GM21360 (cell line): ENCODE measurements around the gene ATP8B1.
"Not testable (repeated sequence)": the region's sequence is repeated elsewhere in the genome, so short reads cannot be mapped to it uniquely, and the experiment has no call there.

Source experiments
- ATAC-seq: cut with Tn5 transposase; IDR thresholded peaks from one replicate; pipeline ENCODE4 v1.9.1; 2021; ENCODE audit warnings: mild to moderate bottlenecking, moderate library complexity; ENCODE audit not compliant: unreplicated experiment

The ATP8B1 gene

DNA sequence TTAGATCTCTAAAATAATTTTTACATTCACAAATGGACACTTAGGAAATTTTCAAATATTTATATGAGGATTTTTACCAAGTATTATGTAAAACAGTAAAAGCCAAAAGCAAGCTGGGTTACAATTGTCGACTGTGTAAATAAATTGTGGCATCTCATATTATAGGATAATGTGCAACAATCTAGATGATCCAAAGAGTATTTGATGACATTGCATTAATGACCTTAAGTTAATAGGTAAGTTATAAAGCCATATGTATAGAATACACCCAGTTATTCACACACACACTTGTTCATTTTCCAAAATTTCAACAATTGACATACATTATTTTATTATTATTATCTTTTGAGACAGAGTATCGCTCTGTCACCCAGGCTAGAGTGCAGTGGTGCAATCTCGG, 69.3 kb downstream of the ATP8B1 start:
- no peak for ATAC-seq

DNA sequence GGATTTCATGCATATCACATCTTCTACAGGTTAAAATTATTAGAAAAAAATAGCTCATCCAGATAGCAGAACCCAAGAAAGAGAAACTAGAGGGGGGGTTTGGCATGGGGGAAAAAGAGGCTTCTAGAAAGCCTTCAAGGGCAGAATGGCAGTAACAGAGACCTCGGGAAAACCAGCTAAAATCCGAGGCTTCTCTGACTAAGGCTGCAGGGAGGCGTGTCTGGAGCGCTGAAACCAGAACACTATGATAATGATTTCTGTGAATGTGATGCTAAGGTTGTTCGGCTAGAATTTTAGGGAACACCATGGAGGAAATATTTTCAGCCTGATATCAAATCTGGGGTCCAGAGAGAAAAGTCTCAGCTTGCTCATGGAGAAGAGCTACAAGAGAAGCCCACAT, 73.0 kb downstream of the ATP8B1 start:
- no peak for ATAC-seq

DNA sequence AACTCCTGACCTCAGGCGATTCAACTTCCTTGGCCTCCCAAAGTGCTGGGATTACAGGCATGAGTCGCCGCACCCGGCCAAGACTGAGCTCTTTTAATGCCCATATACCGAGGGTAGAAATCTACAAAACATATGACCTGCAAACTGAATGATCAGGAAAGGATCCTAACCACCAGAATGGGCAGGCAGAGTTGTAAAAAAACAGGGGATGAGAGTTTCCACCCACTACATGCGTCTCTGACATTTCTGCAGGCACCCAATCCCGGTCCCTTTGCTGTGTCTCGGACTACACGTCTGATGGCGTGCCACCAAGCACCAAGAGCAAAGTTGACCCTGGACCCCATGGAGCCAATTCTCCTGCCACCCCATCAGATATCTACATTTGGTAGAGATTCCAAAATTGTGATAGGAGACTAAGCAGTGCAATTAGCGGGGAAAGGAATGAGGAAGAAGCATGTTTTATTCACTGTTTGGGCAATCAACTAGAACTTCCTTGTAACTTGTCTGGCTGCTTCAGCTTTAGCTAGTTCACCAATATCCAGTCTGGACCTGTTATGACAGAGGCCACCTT, 74.1 kb downstream of the ATP8B1 start:
- ATAC-seq, result no peak

DNA sequence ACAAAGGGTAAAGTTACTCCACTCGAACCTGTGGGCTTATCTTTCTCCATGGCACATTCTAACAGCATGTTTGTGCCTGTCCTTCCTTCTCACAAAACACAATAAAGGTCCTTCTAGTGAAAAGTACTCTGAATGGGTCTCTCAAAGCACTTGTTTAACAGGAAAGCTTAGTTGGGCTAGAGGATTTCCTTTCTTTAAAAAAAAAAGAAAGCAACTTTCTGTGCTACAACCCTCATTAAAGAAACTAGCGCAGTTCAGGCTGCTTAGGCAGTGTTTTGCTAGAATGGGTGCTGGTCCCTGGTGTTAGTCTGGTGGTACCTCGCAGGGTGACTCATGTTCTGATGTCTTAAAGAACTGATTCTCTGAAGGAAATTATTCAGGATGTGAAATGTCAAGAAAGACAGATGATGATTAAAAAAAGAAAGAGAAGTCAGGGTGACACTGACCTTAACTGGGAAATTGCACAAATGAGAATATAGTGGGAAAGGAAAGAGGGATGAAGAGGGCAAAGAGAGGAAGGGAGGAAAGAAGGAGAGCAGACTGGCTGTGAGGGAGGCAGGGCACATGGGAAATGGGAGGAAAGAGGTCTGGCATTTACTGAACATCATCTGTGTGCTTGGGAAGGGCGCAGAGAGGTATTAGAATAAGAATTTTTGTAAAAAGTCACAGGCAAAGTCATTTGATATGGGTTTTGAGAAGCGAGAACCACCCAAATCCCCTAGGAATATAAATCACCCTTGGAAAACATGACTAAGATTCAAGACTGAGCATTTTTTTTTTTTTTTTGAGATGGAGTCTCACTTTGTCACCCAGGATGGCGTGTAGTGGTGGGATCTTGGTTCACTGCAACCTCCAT, 74.9 kb downstream of the ATP8B1 start:
- ATAC-seq, result no peak

DNA sequence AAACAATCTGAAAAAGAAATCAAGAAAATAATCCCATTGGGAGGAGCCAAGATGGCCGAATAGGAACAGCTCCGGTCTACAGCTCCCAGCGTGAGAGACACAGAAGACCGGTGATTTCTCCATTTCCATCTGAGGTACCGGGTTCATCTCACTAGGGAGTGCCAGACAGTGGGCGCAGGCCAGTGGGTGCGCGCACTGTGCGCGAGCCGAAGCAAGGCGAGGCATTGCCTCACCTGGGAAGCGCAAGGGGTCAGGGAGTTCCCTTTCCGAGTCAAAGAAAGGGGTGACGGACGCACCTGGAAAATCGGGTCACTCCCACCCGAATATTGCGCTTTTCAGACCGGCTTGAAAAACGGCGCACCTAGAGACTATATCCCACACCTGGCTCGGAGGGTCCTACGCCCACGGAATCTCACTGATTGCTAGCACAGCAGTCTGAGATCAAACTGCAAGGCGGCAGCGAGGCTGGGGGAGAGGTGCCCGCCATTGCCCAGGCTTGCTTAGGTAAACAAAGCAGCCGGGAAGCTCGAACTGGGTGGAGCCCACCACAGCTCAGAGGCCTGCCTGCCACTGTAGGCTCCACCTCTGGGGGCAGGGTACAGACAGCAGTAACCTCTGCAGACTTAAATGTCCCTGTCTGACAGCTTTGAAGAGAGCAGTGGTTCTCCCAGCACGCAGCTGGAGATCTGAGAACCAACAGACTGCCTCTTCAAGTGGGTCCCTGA, 83.7 kb downstream of the ATP8B1 start:
- ATAC-seq, result not testable (repeated sequence)

DNA sequence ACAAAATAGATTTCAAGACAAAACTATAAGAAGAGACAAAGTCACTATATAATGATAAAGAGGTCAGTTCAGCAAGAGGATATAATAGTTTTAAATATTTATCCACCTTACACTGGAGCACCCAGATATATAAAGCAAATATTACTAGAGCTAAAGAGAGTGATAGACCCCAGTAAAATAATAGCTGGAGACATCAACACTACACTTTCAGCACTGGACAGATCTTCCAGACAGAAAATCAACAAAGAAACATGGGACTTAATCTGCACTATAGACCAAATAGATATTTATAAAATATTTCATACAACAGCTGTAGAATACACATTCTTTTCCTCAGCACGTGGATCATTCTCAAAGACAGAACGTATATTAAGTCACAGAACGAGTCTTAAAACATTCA, 86.6 kb downstream of the ATP8B1 start:
- ATAC-seq, result no peak

DNA sequence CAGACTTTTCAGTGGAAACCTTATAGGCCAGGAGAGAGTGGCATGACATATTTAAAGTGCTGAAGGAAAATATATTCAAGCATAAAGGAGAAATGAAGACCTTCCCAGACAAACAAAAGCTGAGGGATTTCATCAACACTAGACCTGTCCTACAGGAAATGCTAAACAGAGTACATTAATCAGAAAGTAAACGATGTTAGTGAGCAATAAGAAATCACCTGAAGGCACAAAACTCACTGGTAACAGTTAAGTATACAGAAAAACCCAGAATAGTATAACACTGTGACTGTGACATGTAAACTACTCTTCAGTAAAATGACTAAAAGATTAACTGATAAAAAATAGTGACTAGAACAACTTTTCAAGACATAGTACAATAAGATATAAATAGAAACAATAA, 87.4 kb downstream of the ATP8B1 start:
- ATAC-seq, result no peak

DNA sequence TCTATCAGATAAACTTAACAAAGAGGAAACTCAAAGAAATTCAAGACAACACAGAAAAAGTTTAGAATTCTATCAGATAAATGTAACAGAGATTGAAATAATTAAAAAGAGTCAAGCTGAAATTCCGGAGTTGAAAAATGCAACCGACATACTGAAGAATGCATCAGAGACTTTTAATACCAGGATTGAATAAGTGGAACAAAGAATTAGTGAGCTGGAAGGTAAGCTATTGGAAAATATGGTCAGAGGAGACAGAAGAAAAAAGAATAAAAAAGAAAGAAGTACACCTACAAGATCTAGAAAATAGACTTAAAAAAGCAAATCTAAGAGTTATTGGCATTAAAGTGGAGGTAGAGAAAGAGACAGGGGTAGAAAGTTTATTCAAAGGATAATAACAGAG, 88.0 kb downstream of the ATP8B1 start:
- no peak for ATAC-seq

DNA sequence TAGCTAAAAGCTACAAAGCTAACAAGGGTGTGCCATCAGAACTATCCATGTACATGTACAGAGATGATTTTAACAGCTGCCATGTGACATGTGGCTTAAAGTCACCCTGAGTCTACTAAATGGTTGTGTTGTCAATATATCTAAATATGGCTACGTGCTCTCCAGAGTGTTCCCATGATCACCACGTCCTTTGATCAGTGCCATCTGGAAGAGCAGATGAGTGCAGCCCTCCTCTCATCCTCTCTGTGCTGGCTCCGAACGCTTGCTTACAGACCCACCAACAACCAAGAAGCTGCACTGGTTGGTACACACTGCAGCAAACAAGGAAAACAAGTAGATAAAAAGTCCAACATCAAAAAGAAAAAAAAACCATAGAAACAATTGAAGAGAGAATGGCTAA, 92.9 kb downstream of the ATP8B1 start:
- ATAC-seq, result no peak

DNA sequence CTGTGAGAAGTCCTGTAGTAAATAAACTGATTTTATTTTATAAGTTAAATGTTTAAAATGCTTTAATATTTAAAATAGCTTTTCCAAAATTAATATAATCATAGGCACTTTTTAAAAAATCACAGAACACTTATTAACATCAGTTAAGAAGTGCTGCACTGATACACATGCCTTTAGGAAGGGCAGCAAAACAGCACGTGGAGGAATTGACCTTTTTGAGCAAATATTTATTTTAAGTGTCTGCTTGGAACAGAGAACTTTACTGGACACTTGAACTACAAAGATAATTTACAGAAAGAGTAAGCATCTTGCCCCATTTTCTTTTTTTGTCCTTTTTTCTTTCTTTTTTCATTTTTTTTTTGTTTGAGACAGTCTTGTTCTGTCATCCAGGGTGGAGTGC, 93.8 kb downstream of the ATP8B1 start:
- ATAC-seq, result no peak

DNA sequence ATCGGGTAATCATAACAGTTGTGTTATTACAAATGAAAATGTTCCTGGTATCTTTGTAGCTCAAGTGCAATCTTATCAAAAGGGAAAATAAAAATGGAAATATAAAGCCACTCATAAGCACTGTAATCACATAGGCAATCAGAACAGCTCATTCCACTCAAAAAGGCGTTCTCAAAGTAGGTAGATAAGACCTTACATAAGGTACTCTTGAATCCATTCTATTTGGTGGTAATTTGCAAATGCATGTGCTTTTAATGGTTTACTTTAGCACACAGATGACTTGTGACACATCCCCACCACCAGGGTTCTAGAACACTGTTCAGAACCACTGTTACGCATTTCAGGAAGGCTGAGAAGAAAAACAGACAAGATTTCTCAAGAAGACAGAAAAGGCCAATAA, 94.8 kb downstream of the ATP8B1 start:
- no peak for ATAC-seq

DNA sequence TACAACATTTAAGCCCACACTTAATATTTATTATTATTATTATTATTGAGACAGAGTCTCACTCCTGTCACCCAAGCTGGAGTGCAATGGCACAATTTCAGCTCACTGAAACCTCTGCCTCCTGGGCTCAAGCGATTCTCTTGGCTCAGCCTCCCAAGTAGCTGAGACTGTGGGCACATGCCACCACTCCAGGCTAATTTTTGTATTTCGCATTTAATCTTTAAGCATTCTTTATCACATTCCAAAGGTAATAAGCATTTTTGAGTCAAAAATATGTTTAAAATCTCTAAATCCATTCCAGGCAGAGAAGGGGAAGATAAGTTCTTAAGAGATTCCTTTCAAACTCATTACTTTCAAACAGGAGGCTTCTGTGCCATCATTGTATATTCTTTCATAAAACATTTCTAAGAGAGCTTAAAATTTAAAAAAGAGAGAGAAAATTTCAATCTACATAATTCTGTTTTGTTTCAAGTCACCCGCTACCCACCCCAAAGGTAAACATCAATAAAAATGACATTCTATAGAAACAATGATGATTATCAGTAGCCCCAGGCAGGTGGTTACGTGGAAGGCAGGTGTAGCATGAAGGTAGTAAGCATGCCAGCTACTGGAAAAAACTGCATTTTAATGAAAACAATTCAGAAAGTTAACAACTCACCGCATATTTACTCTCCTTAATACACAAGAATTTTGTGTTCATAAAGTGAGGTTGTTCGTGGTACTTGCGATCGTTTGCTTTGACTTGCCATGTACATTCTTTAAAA, 97.1 kb downstream of the ATP8B1 start:
- ATAC-seq, result no peak

DNA sequence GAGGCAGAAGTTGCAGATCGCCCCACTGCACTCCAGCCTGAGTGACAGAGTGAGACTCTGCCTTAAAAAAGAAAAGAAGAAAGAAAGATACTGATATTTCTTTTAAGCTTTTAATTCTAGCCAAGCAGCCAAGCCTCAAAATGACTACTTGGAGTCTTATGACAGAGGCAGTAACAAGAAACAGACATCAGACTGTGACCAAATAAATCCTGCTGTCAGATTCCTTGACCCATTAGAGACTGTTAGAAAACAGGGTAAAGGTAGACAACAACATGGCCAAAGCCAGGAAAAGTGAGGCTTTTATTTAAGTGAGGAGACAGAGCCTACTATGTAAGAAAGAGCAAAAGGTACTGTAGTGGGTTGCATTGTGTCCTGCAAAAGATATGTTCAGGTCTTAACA, 98.1 kb downstream of the ATP8B1 start:
- ATAC-seq, result no peak

DNA sequence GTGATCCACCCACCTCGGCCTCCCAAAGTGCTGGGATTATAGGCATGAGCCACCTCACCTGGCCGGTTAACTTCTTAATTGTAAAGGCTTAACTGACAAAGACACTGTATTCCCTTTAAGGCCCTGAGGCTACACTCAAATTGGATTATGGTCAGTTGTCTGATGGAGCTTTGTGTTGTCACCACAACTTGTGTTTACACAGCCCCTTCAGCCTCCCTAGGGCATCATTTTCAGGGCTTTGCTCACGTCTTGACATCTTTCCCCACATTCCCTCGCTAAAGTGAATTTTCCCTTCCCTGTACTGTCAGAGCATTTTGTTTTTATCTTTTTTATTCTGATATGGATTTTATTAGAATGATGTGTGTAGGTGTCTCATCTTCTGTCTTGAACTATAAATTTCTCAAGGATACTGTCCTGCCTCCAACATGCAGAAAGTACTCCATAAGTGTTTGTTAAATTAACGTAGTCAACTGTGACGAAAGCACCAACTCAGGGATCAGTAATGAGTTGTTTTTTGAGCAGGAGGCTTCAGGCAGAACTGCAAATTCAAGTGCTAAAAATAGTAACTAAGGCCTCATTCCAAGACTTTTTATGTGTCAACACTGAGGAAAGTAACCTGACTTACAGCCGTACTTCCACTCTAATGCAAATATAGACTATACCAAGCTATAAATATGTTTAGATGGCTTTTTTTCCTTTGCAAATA, 104.4 kb downstream of the ATP8B1 start:
- ATAC-seq, result no peak

DNA sequence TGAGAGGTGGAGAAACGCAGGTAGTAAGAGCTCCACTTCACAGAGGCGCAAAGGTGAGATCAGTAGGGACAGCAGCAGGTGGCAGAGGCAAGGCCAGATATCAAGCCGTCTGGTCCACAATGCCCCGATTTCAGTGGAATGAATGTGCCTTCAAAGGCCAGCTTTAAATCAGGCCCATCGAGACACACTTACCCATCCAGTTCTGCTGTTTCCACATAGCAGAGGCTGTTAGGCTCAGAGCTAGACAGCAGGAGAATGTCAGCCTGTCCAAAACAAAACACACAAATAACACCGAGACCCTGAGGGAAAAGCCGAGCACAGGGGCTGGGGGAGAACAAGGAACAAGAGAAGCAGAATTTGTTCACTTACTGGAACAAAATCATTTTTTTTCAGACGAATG, 105.7 kb downstream of the ATP8B1 start:
- no peak for ATAC-seq

DNA sequence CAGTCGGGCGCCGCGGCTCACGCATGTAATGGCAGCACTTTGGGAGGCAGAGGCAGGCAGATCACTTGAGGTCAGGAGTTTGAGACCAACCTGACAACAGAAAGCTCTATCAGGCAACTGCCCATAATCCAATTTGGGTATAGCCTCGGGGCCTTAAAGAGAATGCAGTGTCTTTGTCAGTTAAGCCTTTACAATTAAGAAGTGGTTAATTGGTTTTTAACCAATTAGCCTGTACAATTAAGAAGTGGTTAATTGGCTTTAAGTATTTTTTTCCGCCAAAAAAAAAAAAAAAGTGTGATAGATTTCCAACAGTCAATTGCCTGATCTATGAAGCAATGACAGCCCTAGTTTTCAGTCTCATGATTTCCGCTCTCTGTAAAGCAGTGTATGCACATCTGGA, 106.8 kb downstream of the ATP8B1 start:
- ATAC-seq, result no peak

DNA sequence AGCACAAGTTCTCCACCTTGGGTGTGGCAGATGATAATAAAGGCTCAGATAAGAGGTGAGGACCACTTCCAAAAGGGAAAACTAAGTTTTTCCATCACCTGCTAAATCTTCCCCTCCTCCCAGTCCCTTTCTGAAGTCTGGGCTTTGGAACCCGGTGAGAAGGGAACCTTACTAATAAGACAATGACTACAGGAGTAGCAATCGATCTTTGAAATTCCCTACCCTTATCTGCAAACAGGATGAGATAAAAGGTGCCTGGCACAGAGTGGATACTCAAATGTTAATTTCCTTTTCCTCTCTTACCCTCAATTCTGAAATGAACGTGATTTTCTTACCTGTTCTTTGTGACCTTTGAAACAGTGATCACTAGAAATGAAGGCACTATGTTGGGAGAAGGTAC, 111.8 kb downstream of the ATP8B1 start:
- no peak for ATAC-seq

DNA sequence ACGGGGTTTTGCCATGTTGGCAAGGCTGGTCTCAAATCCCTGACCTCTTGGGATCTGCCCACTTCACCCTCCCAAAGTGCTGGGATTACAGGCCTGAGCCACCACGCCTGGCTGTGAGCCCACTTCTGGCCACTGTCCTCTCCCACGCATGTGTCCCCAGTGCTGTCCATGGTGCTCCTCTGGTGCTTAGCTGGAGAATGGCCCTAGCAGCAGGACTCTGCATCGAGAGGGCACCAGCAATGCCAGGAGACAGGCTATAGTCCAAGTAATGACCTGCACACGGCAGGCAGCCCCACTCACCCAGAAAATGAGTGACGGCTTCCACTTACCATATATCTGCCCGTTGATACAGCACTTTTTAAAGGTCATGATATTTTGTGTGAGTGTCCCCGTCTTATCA, 115.1 kb downstream of the ATP8B1 start:
- ATAC-seq, result no peak

DNA sequence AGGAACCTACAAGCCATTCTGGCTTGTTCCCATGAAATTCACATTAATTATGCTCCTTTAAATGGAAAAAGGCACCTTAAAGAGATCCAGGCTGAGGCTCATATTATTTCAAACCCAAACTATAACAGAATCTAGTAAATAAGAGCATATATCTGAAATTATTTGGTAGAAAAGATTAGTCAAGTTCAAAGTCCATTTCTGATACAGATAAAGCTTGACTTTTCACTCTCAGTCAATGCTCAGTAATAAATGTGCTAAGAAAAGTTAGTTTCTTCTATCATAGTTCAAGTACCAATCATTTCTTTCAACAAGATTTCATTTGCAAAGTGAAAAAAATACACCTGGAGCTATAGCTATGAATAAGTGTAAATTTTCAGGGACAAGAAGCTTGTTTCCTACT, 119.6 kb downstream of the ATP8B1 start:
- no peak for ATAC-seq

DNA sequence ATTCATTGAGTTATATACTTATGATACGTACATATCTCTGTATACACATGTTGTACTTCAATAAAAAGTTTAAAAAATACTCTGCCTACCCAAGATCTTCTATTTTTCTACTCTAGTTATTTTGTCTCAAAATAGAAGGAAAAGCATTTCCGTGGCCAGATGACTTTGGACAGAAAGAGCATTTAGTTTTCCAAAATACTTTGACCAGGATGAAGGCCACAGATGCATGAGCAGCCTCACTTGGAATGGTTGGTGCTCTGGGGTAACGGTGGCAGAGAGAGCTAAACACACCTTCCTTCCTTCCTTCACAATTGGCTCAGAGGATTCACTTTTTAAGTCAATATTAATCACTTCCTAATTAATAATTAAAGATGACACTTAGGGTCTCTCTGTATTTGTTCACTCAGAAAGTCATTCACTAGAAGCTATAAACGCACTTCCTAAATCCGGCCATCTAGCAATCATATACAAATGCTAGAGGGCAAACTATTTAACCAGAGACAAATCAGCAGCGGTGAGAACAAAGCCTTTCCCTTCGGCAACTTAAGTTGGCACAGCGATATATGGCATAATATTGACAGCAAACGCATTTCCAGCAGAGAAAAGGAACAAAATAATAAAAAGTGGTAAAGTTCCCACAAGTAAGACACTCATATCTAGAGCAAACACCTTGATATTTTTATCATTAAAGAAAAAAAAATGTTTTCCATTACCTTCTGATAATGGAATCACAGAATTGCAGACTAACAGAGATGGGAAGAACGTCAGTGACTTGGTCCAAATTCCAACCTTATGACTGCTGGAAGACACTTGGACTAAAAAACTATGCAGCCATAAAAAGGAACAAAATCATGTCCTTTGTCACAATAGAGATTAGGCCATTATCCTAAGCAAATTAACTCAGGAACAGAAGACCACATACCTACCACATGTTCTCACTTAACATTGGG, 125.6 kb downstream of the ATP8B1 start:
- ATAC-seq, result no peak
